Measurements from ENCODE around the gene PET100.
A peak's percentile ranks its signal among the peaks of the same experiment; 100 is the strongest.

PET100 gene

DNA sequence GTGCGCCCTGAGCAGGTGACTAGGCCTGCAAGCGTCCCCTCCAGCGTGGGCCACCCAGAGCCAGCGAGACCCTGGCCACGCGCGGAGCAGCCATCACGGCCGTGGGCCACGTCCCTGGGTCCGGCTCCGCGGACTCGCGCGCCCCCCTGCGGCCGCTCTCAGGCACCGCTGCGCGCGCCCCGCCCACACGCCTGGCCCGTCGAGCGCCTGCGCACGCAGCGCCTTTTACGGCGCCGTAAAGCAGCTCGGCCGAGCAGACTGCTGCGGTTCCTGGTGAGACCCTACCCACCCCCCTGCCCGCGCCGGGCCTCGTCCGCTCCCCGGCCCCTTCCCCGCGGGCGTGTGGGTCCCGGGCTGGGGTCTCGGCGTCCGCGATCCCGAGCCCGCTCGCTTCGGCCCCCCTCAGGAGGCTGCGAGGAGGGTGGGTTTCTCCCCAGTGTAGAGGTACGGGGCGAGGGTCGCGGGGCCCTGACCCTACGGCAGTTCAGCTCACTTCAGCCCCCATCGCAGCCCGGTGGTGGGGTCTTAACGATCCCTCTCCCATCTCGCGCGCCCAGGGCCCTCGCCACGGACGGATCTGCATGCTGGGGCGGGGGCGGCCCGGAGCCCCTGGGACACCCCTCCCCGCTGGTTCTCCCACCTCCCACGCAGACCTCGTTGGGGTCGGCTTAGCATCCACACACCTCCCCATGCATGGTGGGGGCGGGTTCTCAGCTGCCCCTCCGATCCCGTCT is 51.2 kb downstream of the PET100 start, which contains the start of gene TRAPPC5:
TSS of gene TRAPPC5 (plus strand) at position 228 of the 734 bp plus-strand sequence. CDS start 1,421 bp downstream, outside the sequence.
- DNase-seq: peak; percentile 89
